IPS-NIHi7 (cell line): ENCODE results near the gene PIWIL4.
"Not testable (repeated sequence)": the region's sequence is repeated elsewhere in the genome, so short reads cannot be mapped to it uniquely, and the experiment has no call there.

Experiments
- DNase-seq: peaks from one replicate; pipeline ENCODE4 v3.0.0; 2012; ENCODE audit warnings: mixed read lengths; ENCODE audit errors: extremely low spot score

PIWIL4 gene

GRCh38 chr11:94584978-94585377 is 17.8 kb downstream of the PIWIL4 start:
- no peak for DNase-seq

GRCh38 chr11:94585399-94585798 is 18.2 kb downstream of the PIWIL4 start:
- DNase-seq: no peak

- no peak for DNase-seq
These were observed 19.4 kb downstream of the PIWIL4 start for GRCh38 chr11:94586546-94586945.

GRCh38 chr11:94586978-94587377 is 19.8 kb downstream of the PIWIL4 start:
- no peak for DNase-seq

GRCh38 chr11:94588366-94588942 is 21.3 kb downstream of the PIWIL4 start:
- no peak for DNase-seq

- DNase-seq: no peak
These were observed 23.3 kb downstream of the PIWIL4 start for GRCh38 chr11:94590352-94591041.

GRCh38 chr11:94593030-94593429 is 25.9 kb downstream of the PIWIL4 start:
- DNase-seq: no peak

GRCh38 chr11:94595076-94595475 is 27.9 kb downstream of the PIWIL4 start:
- DNase-seq: no peak

- DNase-seq: no peak
These were observed 30.7 kb downstream of the PIWIL4 start for GRCh38 chr11:94597896-94598295.

GRCh38 chr11:94599510-94599909 is 32.3 kb downstream of the PIWIL4 start:
- no peak for DNase-seq

GRCh38 chr11:94602430-94603372 is 35.5 kb downstream of the PIWIL4 start:
- peak; percentile 20 for DNase-seq

GRCh38 chr11:94603587-94603986 is 36.4 kb downstream of the PIWIL4 start:
- no peak for DNase-seq

- DNase-seq: no peak
These were observed 37.3 kb downstream of the PIWIL4 start for GRCh38 chr11:94604482-94604881.

GRCh38 chr11:94613120-94613519 is 46.0 kb downstream of the PIWIL4 start:
- DNase-seq: no peak

GRCh38 chr11:94623120-94623735 is 56.1 kb downstream of the PIWIL4 start:
- DNase-seq: peak; percentile 89

GRCh38 chr11:94625422-94625821 is 58.3 kb downstream of the PIWIL4 start:
- not testable (repeated sequence) for DNase-seq

- DNase-seq: not testable (repeated sequence)
These were observed 59.9 kb downstream of the PIWIL4 start for GRCh38 chr11:94627003-94627560.

GRCh38 chr11:94629741-94630140 is 62.6 kb downstream of the PIWIL4 start:
- no peak for DNase-seq

GRCh38 chr11:94630221-94630620 is 63.1 kb downstream of the PIWIL4 start:
- DNase-seq: no peak

- no peak for DNase-seq
These were observed 65.2 kb downstream of the PIWIL4 start for GRCh38 chr11:94632356-94632755.

- DNase-seq: no peak
These were observed 67.9 kb downstream of the PIWIL4 start for GRCh38 chr11:94635072-94635471.
